Chondrocyte (in vitro differentiated cells): ENCODE data around the gene PTPN5. TPM values are rescaled to one million over a fixed set of nuclear protein-coding genes. Genes with fewer than 3 reads are reported as not detected.
"Not testable (repeated sequence)": the region's sequence is repeated elsewhere in the genome, so short reads cannot be mapped to it uniquely, and the experiment has no call there.

Source experiments
- DNase-seq: peaks from one replicate; pipeline ENCODE4 v3.0.0; 2021; ENCODE audit warnings: mixed read lengths, low spot score
- H3K27ac Mint-ChIP-seq: one replicate; pipeline ENCODE4 v1.8.0; 2021; ENCODE audit warnings: mild to moderate bottlenecking, moderate library complexity, mixed read lengths; ENCODE audit not compliant: unreplicated experiment
- H3K27me3 Mint-ChIP-seq: 2 replicates; pipeline ENCODE4 v1.8.0; 2021; ENCODE audit warnings: low read depth, mixed read lengths
- H3K36me3 Mint-ChIP-seq: 2 replicates; pipeline ENCODE4 v1.8.0; 2021; ENCODE audit warnings: low read depth, mixed read lengths
- H3K4me1 Mint-ChIP-seq: 2 replicates; pipeline ENCODE4 v1.8.0; 2021; ENCODE audit warnings: low read depth, mild to moderate bottlenecking, mixed read lengths
- H3K4me3 Mint-ChIP-seq: one replicate; pipeline ENCODE4 v1.8.0; 2021; ENCODE audit warnings: mild to moderate bottlenecking, moderate library complexity, mixed read lengths; ENCODE audit not compliant: unreplicated experiment
- H3K9me3 Mint-ChIP-seq: 2 replicates; pipeline ENCODE4 v1.8.0; 2021; ENCODE audit warnings: low read depth, mixed read lengths
- total RNA-seq: library from RNA; stranded (reverse); gene quantifications from 3 replicates; pipeline ENCODE4 v1.2.1, GENCODE V29; 2021
- TF ChIP-seq, protein P1 (sequence below): fragments of 200-600 bp; sonication (generic); IDR thresholded peaks from 2 replicates; pipeline ENCODE4 v1.5.0; 2021; ENCODE audit warnings: antibody characterized with exemption, mild to moderate bottlenecking, moderate library complexity

The PTPN5 gene
- total RNA-seq, 1 donor from 2014 or later = not detected

DNA sequence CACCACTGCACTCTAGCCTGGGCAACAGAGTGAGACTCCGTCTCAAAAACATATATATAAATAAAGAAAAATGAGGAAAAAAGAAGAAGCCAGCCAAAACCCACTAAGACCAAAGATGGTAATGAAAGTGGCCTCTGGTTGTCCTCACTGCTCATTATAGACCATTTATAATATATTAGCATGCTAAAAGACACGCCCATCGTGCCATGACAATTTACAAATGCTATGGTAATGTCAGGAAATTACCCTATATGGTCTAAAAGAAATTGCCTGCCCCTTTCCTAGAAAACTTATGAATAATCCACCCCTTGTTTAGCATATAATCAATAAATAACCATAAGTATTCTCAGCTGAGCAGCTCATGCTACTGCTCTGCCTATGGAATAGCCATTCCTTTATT lies 109.1 kb downstream of the PTPN5 start:
- H3K27me3 Mint-ChIP-seq = peaks cover 14% of the 10 kb centered on the region
- no peaks in the 10 kb centered on the region for H3K36me3 Mint-ChIP-seq
- no peaks in the 10 kb centered on the region for H3K9me3 Mint-ChIP-seq
- H3K27ac Mint-ChIP-seq = no peak overlapping the region
- no peak overlapping the region for H3K4me3 Mint-ChIP-seq
- H3K4me1 Mint-ChIP-seq = no peaks in the 10 kb centered on the region
- DNase-seq = no peak
- TF ChIP-seq, protein P1, sequence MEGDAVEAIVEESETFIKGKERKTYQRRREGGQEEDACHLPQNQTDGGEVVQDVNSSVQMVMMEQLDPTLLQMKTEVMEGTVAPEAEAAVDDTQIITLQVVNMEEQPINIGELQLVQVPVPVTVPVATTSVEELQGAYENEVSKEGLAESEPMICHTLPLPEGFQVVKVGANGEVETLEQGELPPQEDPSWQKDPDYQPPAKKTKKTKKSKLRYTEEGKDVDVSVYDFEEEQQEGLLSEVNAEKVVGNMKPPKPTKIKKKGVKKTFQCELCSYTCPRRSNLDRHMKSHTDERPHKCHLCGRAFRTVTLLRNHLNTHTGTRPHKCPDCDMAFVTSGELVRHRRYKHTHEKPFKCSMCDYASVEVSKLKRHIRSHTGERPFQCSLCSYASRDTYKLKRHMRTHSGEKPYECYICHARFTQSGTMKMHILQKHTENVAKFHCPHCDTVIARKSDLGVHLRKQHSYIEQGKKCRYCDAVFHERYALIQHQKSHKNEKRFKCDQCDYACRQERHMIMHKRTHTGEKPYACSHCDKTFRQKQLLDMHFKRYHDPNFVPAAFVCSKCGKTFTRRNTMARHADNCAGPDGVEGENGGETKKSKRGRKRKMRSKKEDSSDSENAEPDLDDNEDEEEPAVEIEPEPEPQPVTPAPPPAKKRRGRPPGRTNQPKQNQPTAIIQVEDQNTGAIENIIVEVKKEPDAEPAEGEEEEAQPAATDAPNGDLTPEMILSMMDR = no peak

DNA sequence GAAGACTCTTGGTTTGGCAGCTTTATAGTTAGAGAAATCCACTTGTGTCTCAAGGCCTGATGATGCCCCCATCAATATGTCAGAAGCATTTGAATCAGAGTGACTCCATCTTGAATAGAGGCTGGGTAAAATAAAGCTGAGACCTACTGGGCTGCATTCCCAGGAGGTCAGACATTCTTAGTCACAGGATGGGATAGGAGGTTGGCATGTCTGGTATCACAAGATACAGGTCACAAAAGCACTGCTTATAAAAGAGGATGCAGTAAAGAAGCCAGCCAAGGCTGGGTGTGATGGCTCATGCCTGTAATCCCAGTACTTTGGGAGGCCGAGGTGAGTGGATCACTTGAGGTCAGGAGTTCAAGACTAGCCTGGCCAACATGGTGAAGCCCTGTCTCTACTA lies 109.6 kb downstream of the PTPN5 start:
- H3K4me1 Mint-ChIP-seq, H3K9me3 Mint-ChIP-seq, DNase-seq, H3K4me3 Mint-ChIP-seq, H3K27ac Mint-ChIP-seq, H3K36me3 Mint-ChIP-seq: not testable (repeated sequence)
- H3K27me3 Mint-ChIP-seq = peaks cover 14% of the 10 kb centered on the region

Other genes starting within 250 kb of the PTPN5 start
- gene UEVLD, start 203.1 kb downstream of the PTPN5 start, total RNA-seq = 21.2 to 26.7 TPM (median 21.4 TPM) in 3 replicates
- 2.2 to 4.6 TPM (median 4.1 TPM) in 3 replicates for gene MISFA, start 192.0 kb downstream of the PTPN5 start, total RNA-seq
- gene SPTY2D1, start 157.5 kb downstream of the PTPN5 start, total RNA-seq = 19.6 to 23.3 TPM (median 20.4 TPM) in 3 replicates
- gene TMEM86A, start 93.0 kb downstream of the PTPN5 start, total RNA-seq = 3.1 to 3.6 TPM (median 3.5 TPM) in 3 replicates
- not detected in 3 replicates for gene IGSF22, start 65.6 kb downstream of the PTPN5 start, total RNA-seq
- gene MRGPRX1, start 147.6 kb upstream of the PTPN5 start, total RNA-seq = not detected in 3 replicates